Mesenchymal stem cell (in vitro differentiated cells and primary cell): ENCODE data around the gene ADAM22.
A peak's percentile ranks its signal among the peaks of the same experiment; 100 is the strongest.

Source experiments
- DNase-seq: peaks from one replicate; pipeline ENCODE4 v3.0.0-alpha.2; 2013
- H2AFZ ChIP-seq: one replicate; pipeline ENCODE4 v1.6.1; 2013; ENCODE audit warnings: low read depth, mild to moderate bottlenecking, control low read depth, inconsistent platforms, low read length, moderate library complexity
- H2AK5ac ChIP-seq: 2 replicates; pipeline ENCODE4 v1.6.1; 2013; ENCODE audit warnings: low read length, moderate library complexity, mild to moderate bottlenecking, inconsistent platforms; ENCODE audit not compliant: severe bottlenecking
- H2BK120ac ChIP-seq: one replicate; pipeline ENCODE4 v1.6.1; 2013; ENCODE audit warnings: low read depth, mild to moderate bottlenecking, inconsistent platforms, low read length, moderate library complexity
- H2BK12ac ChIP-seq, 2 experiments: one replicate each; pipeline ENCODE4 v1.6.1; 2013; ENCODE audit warnings: inconsistent platforms in 2 of 2, low read length in 2 of 2, mild to moderate bottlenecking in 2 of 2, moderate library complexity in 2 of 2, control low read depth in 1 of 2
- H2BK15ac ChIP-seq: one replicate; pipeline ENCODE4 v1.6.1; 2013; ENCODE audit warnings: mild to moderate bottlenecking, low read depth, inconsistent platforms; ENCODE audit not compliant: poor library complexity, severe bottlenecking
- H2BK5ac ChIP-seq: 2 replicates; pipeline ENCODE4 v1.6.1; 2013; ENCODE audit warnings: low read depth, mild to moderate bottlenecking, low read length, control low read depth, inconsistent platforms; ENCODE audit not compliant: poor library complexity, severe bottlenecking
- H3K14ac ChIP-seq, 2 experiments: one replicate each; pipeline ENCODE4 v1.6.1; 2013; ENCODE audit warnings: inconsistent platforms in 2 of 2, low read length in 2 of 2, control low read depth in 1 of 2, mild to moderate bottlenecking in 1 of 2, moderate library complexity in 1 of 2
- H3K18ac ChIP-seq, 2 experiments: one replicate each; pipeline ENCODE4 v1.6.1; 2013; ENCODE audit warnings: inconsistent platforms in 2 of 2, low read length in 2 of 2, control low read depth in 1 of 2, low read depth in 1 of 2, mild to moderate bottlenecking in 1 of 2
- H3K23ac ChIP-seq, 2 experiments: one replicate each; pipeline ENCODE4 v1.6.1; 2013; ENCODE audit warnings: inconsistent platforms in 2 of 2, low read length in 2 of 2, mild to moderate bottlenecking in 2 of 2, moderate library complexity in 2 of 2, control low read depth in 1 of 2
- H3K27ac ChIP-seq: 2 replicates; pipeline ENCODE4 v1.5.1; 2013; ENCODE audit warnings: mild to moderate bottlenecking, moderate library complexity, low read length, control low read depth, inconsistent platforms; ENCODE audit not compliant: poor library complexity, severe bottlenecking
- H3K27me3 ChIP-seq, 2 experiments: 2 replicates each; pipeline versions ENCODE4 v1.6.1 to v1.7.0; 2013; ENCODE audit warnings: low read length in 2 of 2, mild to moderate bottlenecking in 2 of 2, moderate library complexity in 2 of 2, control low read depth in 1 of 2, inconsistent platforms in 1 of 2; ENCODE audit not compliant: control insufficient read depth in 1 of 2, insufficient read depth in 1 of 2
- H3K36me3 ChIP-seq, 2 experiments: 2 replicates each; pipeline versions ENCODE4 v1.6.1 to v1.7.0; 2013; ENCODE audit warnings: low read length in 2 of 2, control low read depth in 1 of 2, inconsistent platforms in 1 of 2, low read depth in 1 of 2, mild to moderate bottlenecking in 1 of 2; ENCODE audit not compliant: insufficient read depth in 2 of 2, control insufficient read depth in 1 of 2
- H3K4ac ChIP-seq, 2 experiments: one replicate each; pipeline ENCODE4 v1.6.1; 2013; ENCODE audit warnings: inconsistent platforms in 2 of 2, low read length in 2 of 2, mild to moderate bottlenecking in 2 of 2, moderate library complexity in 2 of 2, control low read depth in 1 of 2, low read depth in 1 of 2
- H3K4me1 ChIP-seq: 2 replicates; pipeline ENCODE4 v1.6.1; 2013; ENCODE audit warnings: low read depth, low read length, control low read depth; ENCODE audit not compliant: control insufficient read depth, insufficient read depth
- H3K4me2 ChIP-seq: 2 replicates; pipeline ENCODE4 v1.6.1; 2013; ENCODE audit warnings: low read length, mild to moderate bottlenecking, inconsistent platforms; ENCODE audit not compliant: poor library complexity, severe bottlenecking
- H3K4me3 ChIP-seq, 2 experiments: 2 replicates each; pipeline versions ENCODE4 v1.5.1 to v1.7.0; 2013; ENCODE audit warnings: low read length in 2 of 2, mild to moderate bottlenecking in 2 of 2, control low read depth in 1 of 2, low read depth in 1 of 2; ENCODE audit not compliant: insufficient read depth in 1 of 2
- H3K79me1 ChIP-seq: replicated peaks from 2 replicates; pipeline ENCODE4 v1.6.1; 2013; ENCODE audit warnings: mild to moderate bottlenecking, control low read depth, low read length, inconsistent platforms; ENCODE audit not compliant: poor library complexity, severe bottlenecking
- H3K9ac ChIP-seq: 2 replicates; pipeline ENCODE4 v1.7.0; 2013; ENCODE audit warnings: mild to moderate bottlenecking, low read length, moderate library complexity
- H3K9me3 ChIP-seq: 2 replicates; pipeline ENCODE4 v1.7.0; 2013; ENCODE audit warnings: mild to moderate bottlenecking, low read length; ENCODE audit not compliant: control insufficient read depth
- H4K8ac ChIP-seq: one replicate; pipeline ENCODE4 v1.6.1; 2013; ENCODE audit warnings: inconsistent platforms, mild to moderate bottlenecking, low read length, moderate library complexity
- H4K91ac ChIP-seq: one replicate; pipeline ENCODE4 v1.6.1; 2013; ENCODE audit warnings: mild to moderate bottlenecking, low read length, inconsistent platforms
- WGBS: methylation state at CpG from one replicate; pipeline ENCODE4 v1.1.7; 2013; ENCODE audit warnings: mixed read lengths; 5-methylcytosine and 5-hydroxymethylcytosine counted together

The ADAM22 gene

GRCh38 chr7:88184848-88185304 is 250.8 kb downstream of the ADAM22 start:
- H2AK5ac ChIP-seq: no peak overlapping the region
- H4K91ac ChIP-seq: no peak overlapping the region
- no peak overlapping the region for H2BK15ac ChIP-seq
- WGBS: 83% methylated on average over 5 of the region's 5 CpGs
- H2AFZ ChIP-seq: no peak overlapping the region
- no peaks in the 10 kb centered on the region for H3K4me1 ChIP-seq
- no peak overlapping the region for H3K18ac ChIP-seq
- H3K14ac ChIP-seq: no peak overlapping the region
- no peak overlapping the region for H2BK12ac ChIP-seq
- no peaks in the 10 kb centered on the region for H3K9me3 ChIP-seq
- H3K27ac ChIP-seq: no peak overlapping the region
- no peak overlapping the region for H2BK120ac ChIP-seq
- H3K4me3 ChIP-seq: peak overlapping the region in 1 of 2 experiments; percentile 28
- H3K79me1 ChIP-seq: no peaks in the 10 kb centered on the region
- no peak overlapping the region for H4K8ac ChIP-seq
- no peak for DNase-seq
- H3K4ac ChIP-seq: no peak overlapping the region
- H3K23ac ChIP-seq: no peak overlapping the region
- peak overlapping the region; percentile 67 for H3K9ac ChIP-seq
- no peaks in the 10 kb centered on the region for H3K27me3 ChIP-seq
- no peaks in the 10 kb centered on the region for H3K36me3 ChIP-seq
- no peak overlapping the region for H2BK5ac ChIP-seq
- no peak overlapping the region for H3K4me2 ChIP-seq

GRCh38 chr7:88185650-88186049 is 251.6 kb downstream of the ADAM22 start:
- Histone ChIP-seq H3K23ac (no peak overlapping the region), H4K91ac (no peak overlapping the region), H3K14ac (no peak overlapping the region), H3K27ac (no peak overlapping the region), H2BK120ac (no peak overlapping the region), H3K4ac (no peak overlapping the region), H3K9ac (peak overlapping the region; percentile 67), H2BK12ac (no peak overlapping the region), H4K8ac (no peak overlapping the region), H3K4me3 (no peak overlapping the region), H3K4me2 (no peak overlapping the region), H3K18ac (no peak overlapping the region), H3K4me1 (no peaks in the 10 kb centered on the region), H3K9me3 (no peaks in the 10 kb centered on the region), H3K79me1 (no peaks in the 10 kb centered on the region), H2BK15ac (no peak overlapping the region), H2AFZ (no peak overlapping the region), H2BK5ac (no peak overlapping the region), H3K27me3 (no peaks in the 10 kb centered on the region), H3K36me3 (no peaks in the 10 kb centered on the region), H2AK5ac (no peak overlapping the region)
- DNase-seq: no peak

- no peak overlapping the region for H3K23ac ChIP-seq
- no peak overlapping the region for H4K91ac ChIP-seq
- no peak overlapping the region for H2AFZ ChIP-seq
- no CpG with 5 or more reads among the region's 3 CpGs for WGBS
- DNase-seq: no peak
- no peaks in the 10 kb centered on the region for H3K79me1 ChIP-seq
- no peaks in the 10 kb centered on the region for H3K36me3 ChIP-seq
- H2BK5ac ChIP-seq: no peak overlapping the region
- H3K18ac ChIP-seq: no peak overlapping the region
- no peak overlapping the region for H3K4me2 ChIP-seq
- no peak overlapping the region for H3K27ac ChIP-seq
- no peak overlapping the region for H2BK15ac ChIP-seq
- no peak overlapping the region for H2BK120ac ChIP-seq
- no peaks in the 10 kb centered on the region for H3K27me3 ChIP-seq
- H3K4ac ChIP-seq: no peak overlapping the region
- no peak overlapping the region for H3K4me3 ChIP-seq
- H3K9me3 ChIP-seq: no peaks in the 10 kb centered on the region
- no peak overlapping the region for H3K14ac ChIP-seq
- no peak overlapping the region for H2AK5ac ChIP-seq
- no peaks in the 10 kb centered on the region for H3K4me1 ChIP-seq
- no peak overlapping the region for H2BK12ac ChIP-seq
- H3K9ac ChIP-seq: no peak overlapping the region
- H4K8ac ChIP-seq: no peak overlapping the region
Observed at GRCh38 chr7:88191911-88192310, 257.9 kb downstream of the ADAM22 start.

- no peak overlapping the region for H3K27ac ChIP-seq
- H3K14ac ChIP-seq: peak overlapping the region in 1 of 2 experiments; percentile 18
- H3K4me3 ChIP-seq: no peak overlapping the region
- no peak for DNase-seq
- H2BK12ac ChIP-seq: no peak overlapping the region
- no peak overlapping the region for H3K18ac ChIP-seq
- no peak overlapping the region for H4K8ac ChIP-seq
- no peak overlapping the region for H2AFZ ChIP-seq
- H3K9me3 ChIP-seq: no peaks in the 10 kb centered on the region
- no peak overlapping the region for H4K91ac ChIP-seq
- no peaks in the 10 kb centered on the region for H3K79me1 ChIP-seq
- peaks cover 4 to 42% of the 10 kb centered on the region in 2 experiments for H3K36me3 ChIP-seq
- no peak overlapping the region for H2BK5ac ChIP-seq
- 95% methylated on average over 2 of the region's 3 CpGs for WGBS
- no peak overlapping the region for H3K4ac ChIP-seq
- H3K23ac ChIP-seq: no peak overlapping the region
- H2BK120ac ChIP-seq: no peak overlapping the region
- H3K9ac ChIP-seq: no peak overlapping the region
- no peak overlapping the region for H2BK15ac ChIP-seq
- H3K4me1 ChIP-seq: no peaks in the 10 kb centered on the region
- no peak overlapping the region for H2AK5ac ChIP-seq
- H3K27me3 ChIP-seq: no peaks in the 10 kb centered on the region
- H3K4me2 ChIP-seq: no peak overlapping the region
Observed at GRCh38 chr7:88200261-88200660, 266.2 kb downstream of the ADAM22 start.
